ENCODE results near the gene C5AR1.
"Not testable (repeated sequence)": the region's sequence is repeated elsewhere in the genome, so short reads cannot be mapped to it uniquely, and the experiment has no call there.

GRCh38 chr19:47365455-47365854 lies 55.8 kb downstream of the C5AR1 start:
- not testable (repeated sequence) for TF ChIP-seq CTCF, POLR2A (IDR thresholded peaks at IDR 0.05)

All from thyroid gland (tissue), 4 donors.